ENCODE measurements around the gene CD3G.

Gene CD3G

GRCh38 chr11:118325283-118325682 lies 18.9 kb upstream of the CD3G start:
- no peak for DNase-seq (ENCODE audit: low spot score)

DNA sequence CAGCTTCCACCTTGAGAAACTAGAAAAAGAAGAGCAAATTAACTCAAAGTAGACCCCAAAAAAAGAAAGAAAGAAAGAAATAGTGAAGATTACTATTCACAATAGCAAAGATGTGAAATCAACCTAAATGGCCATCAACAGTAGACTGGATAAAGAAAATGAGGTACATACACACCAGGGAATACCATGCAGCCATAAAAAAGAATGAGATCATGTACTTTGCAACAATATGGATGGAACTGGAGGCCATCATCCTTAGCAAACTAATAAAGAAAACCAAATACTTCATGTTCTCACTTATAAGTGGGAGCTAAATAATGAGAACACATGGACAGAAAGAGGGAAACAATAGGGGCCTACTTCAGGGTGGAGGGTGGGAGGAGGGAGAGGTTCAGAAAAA lies 15.4 kb upstream of the CD3G start:
- DNase-seq (ENCODE audit: low spot score) = no peak

GRCh38 chr11:118334745-118335144 lies 9.4 kb upstream of the CD3G start:
- DNase-seq (ENCODE audit: low spot score) = no peak

- DNase-seq (ENCODE audit: low spot score) = peak; percentile 88
These were observed 5.5 kb upstream of the CD3G start for GRCh38 chr11:118338637-118339061.

- DNase-seq (ENCODE audit: low spot score) = no peak
These were observed 4.7 kb upstream of the CD3G start for GRCh38 chr11:118339281-118339961.

- no peak for DNase-seq (ENCODE audit: low spot score)
These were observed 3.7 kb upstream of the CD3G start for GRCh38 chr11:118340449-118340848.

GRCh38 chr11:118341261-118341660 lies 2.9 kb upstream of the CD3G start:
- DNase-seq (ENCODE audit: low spot score) = no peak

GRCh38 chr11:118341815-118342489 lies 2.2 kb upstream of the CD3G start:
- no peak for DNase-seq (ENCODE audit: low spot score)

- peak; percentile 84 for DNase-seq (ENCODE audit: low spot score)
These were observed 1.5 kb upstream of the CD3G start, which contains the start of gene CD3D for GRCh38 chr11:118342503-118343161. Gene CD3D, minus strand, starts transcription at chr11:118342705. Its CDS starts 98 bp downstream, at chr11:118342607.

DNA sequence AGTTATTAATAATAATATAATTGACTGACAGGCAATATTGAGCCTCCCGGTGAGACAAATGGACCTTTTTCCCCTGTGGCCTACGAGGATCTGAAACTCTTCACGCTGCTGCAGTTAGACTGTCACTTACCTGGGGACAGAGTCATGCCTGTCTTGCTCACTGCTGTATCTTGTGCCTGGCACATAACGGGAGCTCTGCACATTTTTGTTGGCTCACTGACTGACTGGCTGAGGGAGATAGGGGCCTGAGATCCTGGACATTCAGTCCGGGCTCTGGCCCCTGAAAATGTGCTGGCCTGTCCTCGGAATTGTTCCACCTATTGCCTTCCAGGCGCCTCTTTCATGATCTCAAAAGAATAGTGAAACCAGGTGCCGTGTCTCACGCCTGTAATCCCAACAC lies 896 bp upstream of the CD3G start:
- no peak for DNase-seq (ENCODE audit: low spot score)

DNA sequence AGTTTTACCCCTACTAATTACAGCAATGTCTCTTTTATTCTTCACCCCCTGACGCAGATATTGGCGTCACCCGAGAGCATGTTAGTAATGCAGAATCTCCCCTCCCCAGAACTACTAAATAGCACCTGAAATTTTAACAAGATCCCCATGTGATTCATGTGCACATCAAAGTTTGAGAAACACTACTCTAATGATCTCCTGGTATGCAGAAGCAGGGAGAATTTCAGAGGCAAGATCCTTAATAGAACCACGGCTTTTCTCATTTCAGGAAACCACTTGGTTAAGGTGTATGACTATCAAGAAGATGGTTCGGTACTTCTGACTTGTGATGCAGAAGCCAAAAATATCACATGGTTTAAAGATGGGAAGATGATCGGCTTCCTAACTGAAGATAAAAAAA lies 5.3 kb downstream of the CD3G start:
- no peak for DNase-seq (ENCODE audit: low spot score)

GRCh38 chr11:118353084-118353710 lies 9.1 kb downstream of the CD3G start:
- DNase-seq (ENCODE audit: low spot score) = no peak

DNA sequence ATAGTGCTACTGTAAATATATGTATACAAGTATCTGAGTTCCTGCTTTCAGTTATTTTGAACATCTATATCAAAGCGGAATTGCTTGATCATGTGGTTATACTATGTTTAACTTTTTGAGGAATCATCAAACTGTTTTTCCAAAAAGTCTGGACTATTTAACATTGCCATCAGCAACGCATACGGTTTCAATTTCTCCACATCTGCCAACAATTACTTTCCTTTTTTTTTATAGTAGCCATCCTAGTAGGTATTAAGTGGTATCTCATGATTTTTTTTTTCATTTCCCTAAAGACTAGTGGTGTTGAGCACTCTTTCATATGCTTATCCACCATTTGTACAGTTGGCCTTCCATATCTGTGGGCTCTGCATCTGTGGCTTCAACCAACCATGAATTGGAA lies 13.9 kb downstream of the CD3G start:
- no peak for DNase-seq (ENCODE audit: low spot score)

- DNase-seq (ENCODE audit: low spot score) = peak; percentile 99
These were observed 15.3 kb downstream of the CD3G start, which contains the start of gene UBE4A for GRCh38 chr11:118359295-118359958. Gene UBE4A, plus strand, starts transcription at chr11:118359600. Its CDS starts 5,481 bp downstream, at chr11:118365081.

- no peak for DNase-seq (ENCODE audit: low spot score)
These were observed 20.9 kb downstream of the CD3G start for GRCh38 chr11:118364956-118365615.

DNA sequence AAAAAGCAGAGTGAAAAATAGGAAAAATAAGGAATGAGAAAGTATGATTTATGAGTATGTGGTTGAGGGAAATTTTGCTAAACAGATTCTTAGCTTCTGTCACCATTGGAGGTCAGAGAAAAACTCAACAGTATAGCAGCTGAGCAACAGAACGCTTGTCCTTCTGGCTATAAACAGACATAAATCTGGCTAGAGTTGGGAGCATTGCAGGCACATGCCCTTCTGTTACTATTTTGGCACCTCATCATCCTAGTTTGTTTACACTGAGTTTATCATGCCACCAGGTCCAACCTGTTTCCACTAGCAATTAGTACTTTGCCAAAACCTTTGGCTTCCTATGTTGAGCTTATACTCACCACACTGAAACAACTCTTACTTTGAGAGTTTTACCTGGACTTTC lies 22.1 kb downstream of the CD3G start:
- no peak for DNase-seq (ENCODE audit: low spot score)

GRCh38 chr11:118370774-118371173 lies 26.6 kb downstream of the CD3G start:
- no peak for DNase-seq (ENCODE audit: low spot score)

DNA sequence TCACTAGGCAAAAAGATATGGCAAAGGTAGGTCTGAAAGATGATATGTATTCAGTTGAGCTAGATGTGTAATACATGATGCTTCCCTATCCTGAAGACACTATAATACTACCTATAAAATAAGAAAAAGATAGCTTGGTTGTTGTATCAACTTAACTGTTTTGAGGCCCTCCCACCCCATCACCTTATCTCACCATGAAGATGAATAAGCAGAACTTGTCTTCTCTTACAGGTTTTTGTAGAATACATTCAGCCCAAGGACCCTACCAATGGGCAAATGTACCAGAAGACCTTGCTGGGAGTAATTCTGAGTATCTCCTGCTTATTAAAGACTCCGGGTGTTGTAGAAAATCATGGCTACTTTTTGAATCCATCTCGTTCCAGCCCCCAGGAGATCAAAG lies 29.1 kb downstream of the CD3G start:
- DNase-seq (ENCODE audit: low spot score) = no peak

- DNase-seq (ENCODE audit: low spot score) = no peak
These were observed 29.7 kb downstream of the CD3G start for GRCh38 chr11:118373871-118374270.

- no peak for DNase-seq (ENCODE audit: low spot score)
These were observed 30.6 kb downstream of the CD3G start for GRCh38 chr11:118374729-118375128.

GRCh38 chr11:118375978-118376377 lies 31.8 kb downstream of the CD3G start:
- no peak for DNase-seq (ENCODE audit: low spot score)

DNA sequence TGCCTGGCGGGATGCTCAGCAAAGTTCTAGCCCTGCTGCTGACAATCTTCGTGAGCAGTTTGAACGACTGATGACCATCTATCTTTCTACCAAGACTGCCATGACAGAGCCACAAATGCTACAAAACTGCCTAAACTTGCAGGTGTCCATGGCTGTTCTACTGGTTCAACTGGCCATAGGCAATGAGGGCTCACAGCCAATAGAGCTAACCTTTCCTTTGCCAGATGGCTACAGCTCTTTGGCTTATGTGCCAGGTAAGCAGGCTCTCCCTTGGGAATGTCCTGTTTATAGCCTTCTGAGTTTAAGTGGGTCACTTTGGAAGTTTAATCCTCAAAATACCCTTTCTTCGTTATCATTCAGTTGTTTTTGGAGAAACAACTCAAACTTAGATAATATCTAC lies 35.4 kb downstream of the CD3G start:
- DNase-seq (ENCODE audit: low spot score) = no peak

All from activated CD4-positive, alpha-beta T cell treated with anti-CD3 and anti-CD28 coated beads, Interleukin-2, Interleukin-4, amounts not matched to agents 100 ng/mL and 50 ng/mL, durations not matched to agents 16 hours and 8 hours (primary cell).